GM18498 (cell line): ENCODE data around the gene GSTO2.
"Not testable (repeated sequence)": the region's sequence is repeated elsewhere in the genome, so short reads cannot be mapped to it uniquely, and the experiment has no call there.

Experiments
- ATAC-seq: cut with Tn5 transposase; IDR thresholded peaks from one replicate; pipeline ENCODE4 v1.9.1; 2021; ENCODE audit warnings: mild to moderate bottlenecking, moderate library complexity; ENCODE audit not compliant: unreplicated experiment

GSTO2 gene

DNA sequence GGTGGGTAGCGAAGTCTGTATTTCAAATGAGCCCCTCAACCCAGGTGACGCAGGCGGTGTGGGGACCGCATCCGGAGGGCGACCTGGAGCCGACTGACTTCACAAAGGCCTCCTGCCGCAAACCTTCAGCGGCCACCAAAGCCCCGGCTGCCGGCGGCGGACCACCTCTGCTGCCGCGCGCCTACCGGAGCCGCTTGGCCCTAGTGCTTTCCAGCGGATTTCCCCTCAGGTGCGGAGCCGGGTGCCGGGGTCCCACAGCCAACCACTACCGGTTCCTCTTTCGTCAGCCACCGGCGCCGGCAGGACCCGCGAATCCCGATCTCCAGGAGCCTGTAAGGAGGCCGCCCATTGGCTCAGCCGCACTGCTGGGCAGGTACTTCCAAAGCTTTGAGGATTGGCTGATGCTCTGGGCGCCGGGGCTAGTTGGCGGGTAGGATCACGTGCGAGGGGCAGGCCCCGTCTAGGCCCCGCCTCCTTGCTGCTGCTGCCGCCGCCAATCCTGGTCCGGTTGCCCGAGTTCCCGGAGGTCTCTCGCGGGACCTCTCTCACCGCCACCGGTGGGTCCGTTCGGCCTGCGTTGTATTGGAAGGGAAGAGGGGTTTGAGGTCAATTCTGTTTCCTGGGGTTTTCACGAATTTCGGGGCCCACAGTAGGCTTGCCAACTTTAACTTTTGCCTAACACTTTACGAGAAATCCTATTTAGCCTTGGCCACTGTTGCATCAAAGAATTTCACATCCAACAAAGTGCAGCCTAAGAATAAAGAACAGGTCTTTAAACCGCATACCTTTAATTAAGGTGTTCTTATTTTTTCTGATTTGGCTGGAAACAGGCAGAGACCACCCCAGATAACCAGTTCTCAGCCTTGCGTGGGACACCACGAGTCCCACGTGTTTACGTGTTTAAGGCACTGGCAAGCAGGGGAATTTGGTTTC, at the start of gene GSTO2:
TSS of gene GSTO2 (plus strand) at position 472 of the 933 bp plus-strand sequence. CDS start 5,732 bp downstream, outside the sequence.
- ATAC-seq: peak; percentile 99

DNA sequence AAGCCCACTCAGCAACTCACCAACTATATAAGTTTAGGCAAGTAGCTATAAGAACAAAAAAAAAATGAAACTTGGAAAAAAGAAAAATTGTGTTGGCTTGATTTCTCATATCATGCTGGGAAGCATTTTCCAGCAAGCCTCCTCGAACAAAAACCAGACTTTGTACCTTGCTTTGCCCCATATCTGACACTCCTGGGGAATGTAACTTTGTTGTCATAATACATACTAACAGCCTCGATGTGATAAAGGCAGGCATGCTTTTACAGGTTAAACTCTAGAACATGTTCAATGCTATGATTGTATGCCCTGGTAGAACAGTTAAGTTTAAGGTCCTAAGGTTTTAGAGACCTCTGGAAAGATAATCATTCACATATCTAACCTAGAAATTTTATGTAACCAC, 48.5 kb upstream of the GSTO2 start:
- no peak for ATAC-seq

DNA sequence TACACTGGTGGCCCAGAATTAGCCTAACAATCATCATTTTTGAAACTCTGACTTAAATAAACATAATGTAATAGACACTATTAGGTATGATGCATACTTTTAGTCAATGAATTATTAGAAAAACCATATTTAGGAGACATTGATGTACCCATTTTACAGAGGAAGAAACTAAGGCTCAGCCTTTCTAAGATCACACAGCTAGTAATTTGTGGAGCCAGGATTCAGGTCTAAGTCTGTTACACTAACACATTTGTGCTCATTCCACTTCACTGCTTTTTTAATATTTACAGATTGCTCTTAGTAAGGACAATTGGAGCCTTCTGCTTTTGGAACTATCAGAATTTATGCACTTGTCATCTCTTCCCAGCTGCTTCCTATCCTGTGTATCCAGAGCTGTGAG, 45.7 kb upstream of the GSTO2 start:
- ATAC-seq: no peak

DNA sequence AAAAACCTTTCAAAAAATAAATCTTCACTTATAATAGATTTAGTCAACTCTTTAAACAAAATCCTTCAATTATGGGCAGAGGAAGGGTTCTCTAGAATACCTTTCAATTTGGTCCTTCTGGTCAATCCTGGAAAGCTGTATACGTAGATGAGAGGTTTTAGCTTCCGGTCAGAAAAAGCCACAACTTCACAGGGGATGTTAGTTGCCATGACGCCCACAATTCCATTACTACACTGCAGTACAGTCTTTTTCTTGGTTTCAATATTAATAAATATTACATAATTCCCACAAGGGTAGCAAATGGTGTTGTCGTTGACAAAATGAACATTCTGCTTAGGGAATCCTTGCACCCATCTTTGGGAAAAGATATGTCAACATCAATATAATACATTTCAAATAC, 38.5 kb upstream of the GSTO2 start:
- ATAC-seq: no peak

DNA sequence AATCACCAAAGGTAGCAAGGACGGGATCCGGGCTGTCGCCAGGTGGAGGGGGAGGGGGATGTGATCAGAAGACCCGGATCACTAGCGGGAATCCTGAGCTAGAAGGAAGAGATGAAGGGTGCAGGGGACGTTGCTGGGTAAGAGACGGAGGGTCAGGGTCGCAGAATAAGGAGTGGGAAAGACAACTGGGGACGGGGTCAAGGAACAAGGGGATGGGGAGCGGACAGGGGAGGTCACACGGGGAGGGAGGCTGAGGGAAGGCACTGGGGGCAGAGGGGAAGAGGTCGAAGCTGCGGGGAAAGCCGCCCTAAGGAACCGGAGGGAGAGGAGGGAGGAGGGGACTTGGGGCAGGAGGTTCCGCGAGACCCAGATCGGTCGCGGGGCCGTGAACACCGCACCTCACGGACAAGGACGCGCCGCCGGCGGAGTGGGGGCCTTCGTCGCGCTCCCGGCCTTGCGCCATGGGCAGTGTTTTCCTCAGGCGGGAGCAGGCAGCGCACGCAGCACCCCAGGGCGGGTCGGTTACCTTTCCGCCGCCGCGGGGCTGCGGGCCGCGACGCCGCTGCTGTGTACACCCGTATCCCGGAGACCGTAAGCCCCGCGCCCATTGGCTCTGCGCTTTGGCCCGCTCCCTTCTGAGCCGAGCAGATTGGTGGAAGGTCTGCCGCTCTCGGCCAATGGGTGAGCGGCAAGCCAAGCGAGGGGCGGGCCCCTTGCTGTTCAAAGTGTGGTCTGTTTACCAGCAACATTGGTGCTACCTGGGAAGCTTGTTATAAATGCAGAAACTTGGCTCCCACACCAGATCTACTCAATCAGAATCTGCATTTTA, 37.0 kb upstream of the GSTO2 start, which contains the start of gene CFAP43:
TSS of gene CFAP43 (minus strand) at position 581 of the 829 bp plus-strand sequence. CDS start at position 463, 118 bp downstream.
- peak; percentile 100 for ATAC-seq

DNA sequence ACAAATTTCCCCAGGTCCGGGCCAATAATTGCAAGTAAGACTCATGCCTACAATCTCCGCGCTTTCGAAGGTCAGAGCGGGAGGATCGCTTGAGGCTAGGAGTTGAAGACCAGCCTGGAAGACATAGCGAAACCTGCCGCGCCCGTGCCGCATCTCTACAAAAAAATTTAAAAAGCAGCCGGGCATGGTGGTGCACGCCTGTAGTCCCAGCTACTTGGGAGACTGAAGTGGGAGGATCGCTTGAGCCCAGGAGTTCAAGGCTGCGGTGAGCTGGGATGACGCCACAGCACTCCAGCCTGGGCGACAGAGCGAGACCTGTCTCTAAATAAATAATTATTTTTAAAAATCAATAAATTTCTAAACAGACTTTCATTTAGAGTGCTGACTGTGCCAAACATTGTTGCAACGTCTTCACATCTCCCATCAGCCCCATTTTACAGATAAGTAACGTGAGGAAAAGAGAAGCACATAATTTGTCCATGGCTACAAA, 36.3 kb upstream of the GSTO2 start:
- ATAC-seq: peak; percentile 26

DNA sequence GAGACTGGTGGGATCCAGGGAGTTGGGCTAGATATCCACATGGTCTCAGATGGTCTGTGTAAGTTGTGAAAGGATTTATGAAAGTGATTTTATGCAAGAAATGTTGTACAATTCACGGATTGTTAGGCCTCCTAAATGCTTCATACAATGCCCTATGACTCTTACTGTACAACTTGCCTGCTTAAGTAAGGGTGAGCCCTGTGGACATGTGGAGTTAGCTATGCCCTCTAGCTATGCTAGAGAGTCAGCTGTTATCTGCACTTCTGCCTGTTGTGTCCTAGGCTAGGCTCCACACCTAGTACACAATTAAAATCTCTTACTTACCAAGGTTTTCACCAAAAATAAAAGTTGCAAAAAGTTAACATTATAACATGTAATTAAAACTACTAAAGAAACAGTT, 35.2 kb upstream of the GSTO2 start:
- ATAC-seq: no peak

DNA sequence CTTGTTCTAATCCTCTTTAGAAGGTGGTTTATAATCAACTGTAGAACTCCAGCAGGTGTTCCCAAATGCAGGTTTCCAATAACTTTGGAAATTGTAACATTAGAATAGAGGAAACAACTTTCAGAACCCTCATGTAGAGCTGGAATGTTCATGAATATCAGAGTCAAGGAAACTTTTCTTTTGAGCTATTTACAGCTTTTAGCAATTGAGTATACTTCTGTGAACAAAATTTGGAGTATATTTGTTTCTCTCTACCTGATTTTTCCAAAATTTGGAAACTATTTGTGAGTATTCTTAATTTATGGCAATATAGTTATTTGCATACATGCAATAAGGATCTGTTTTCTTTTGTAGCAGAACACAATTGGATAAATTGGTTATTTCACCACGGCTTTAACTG, 34.0 kb upstream of the GSTO2 start:
- ATAC-seq: no peak

DNA sequence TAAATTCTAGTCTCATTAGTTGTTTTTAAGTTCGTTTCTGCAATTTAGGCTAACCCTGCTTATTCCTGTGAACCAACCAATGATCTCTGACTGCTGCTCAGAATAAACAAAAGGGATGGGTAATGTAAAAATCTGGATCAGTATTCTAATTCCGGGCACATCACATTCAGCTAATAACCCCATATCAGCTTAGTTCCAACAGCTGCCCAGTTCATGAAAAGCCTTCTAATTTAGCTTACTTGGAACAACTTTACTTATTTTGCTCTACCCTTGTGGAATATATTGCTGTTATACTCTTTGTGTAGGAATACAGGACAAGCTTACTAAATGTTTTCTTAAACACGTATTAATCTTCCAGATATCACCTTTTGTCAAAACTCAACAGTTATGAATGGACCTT, 33.2 kb upstream of the GSTO2 start:
- no peak for ATAC-seq

DNA sequence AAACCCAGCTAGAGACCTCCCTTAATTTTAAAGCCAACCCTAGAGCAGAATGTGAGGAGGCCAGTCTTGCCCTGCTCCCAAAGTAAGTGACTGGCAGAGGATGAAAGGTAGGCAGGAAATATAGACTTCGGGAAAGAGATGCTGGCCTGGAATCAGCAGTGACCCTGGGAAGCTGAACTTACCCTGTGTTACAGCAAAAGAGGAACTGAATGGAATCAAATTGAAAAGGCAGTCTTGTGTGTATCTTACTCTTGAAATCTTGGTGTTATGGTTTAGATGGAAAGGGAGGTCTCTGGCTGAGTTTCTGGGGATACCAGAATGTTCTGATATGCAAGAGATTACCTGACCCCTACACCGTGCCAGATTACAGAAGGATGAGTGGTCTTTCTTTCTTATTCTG, 28.9 kb upstream of the GSTO2 start:
- no peak for ATAC-seq

DNA sequence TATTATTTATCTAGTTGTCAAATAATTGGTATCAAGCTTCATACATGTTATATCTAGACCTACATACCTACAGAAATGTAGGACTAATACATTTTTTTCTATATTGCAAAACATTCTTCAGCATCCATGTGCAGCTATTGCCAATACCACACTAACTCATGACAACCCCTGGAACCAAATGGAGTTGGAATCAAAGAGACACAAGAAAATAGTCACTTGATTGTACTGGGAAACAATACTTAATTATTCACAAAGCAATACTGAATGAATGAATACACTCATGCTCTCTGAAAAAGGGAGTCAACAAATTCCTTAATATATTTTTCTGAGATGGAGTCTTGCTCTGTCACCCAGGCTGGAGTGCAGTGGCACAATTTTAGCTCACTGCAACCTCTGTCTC, 26.4 kb upstream of the GSTO2 start:
- no peak for ATAC-seq

DNA sequence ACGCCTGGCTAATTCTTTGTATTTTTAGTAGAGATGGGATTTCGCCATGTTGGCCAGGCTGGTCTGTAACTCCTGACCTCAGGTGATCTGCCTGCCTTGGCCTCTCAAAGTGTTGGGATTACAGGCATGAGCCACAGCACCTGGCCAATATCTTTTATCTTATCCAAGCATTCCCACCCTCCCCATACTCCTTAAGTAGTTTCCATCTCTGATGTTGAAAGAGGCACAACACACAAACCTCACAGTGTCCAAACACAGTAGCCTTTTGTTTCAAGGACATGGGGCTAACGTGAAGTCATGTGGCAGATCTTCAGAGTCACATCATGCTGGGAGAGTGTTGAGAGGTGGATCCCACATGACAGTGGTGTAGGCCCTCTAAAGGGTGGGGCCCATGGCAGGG, 26.0 kb upstream of the GSTO2 start:
- not testable (repeated sequence) for ATAC-seq

DNA sequence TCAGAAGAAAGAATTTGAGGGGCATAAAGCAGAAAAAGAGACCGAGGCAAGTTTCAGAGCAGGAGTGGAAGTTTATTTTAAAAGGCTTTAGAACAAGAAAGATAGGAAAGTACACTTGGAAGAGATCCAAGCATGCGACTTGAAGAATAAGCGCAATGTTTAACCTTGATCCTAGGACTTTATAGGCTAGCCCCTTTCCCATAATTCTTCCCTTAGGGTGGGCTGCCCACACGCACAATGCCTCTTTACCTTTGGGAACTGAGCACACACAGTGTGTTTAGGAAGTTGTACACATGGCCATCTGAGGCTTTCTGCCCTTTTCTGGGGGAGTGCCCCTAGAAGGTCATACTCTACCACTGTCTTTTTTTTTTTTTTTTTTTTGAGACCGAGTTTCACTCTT, 25.5 kb upstream of the GSTO2 start:
- ATAC-seq: no peak

DNA sequence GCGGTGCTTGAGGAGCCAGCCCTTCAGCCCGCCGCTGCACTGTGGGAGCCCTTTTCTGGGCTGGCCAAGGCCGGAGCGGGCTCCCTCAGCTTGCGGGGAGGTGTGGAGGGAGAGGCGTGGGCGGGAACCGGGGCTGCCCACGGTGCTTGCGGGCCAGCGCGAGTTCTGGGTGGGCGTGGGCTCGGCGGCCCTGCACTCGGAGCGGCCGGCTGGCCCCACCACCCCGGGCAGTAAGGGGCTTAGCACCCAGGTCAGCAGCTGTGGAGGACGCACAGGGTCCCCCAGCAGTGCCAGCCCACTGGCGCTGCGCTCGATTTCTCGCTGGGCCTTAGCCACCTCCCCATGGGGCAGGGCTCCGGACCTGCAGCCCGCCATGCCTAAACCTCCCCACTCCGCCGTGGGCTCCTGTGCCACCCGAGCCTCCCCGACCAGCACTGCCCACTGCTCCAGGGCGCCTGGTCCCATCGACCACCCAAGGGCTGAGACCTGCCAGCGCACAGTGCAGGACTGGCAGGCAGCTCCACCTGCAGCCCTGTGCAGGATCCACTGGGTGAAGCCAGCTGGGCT, 23.8 kb upstream of the GSTO2 start:
- ATAC-seq: no peak

DNA sequence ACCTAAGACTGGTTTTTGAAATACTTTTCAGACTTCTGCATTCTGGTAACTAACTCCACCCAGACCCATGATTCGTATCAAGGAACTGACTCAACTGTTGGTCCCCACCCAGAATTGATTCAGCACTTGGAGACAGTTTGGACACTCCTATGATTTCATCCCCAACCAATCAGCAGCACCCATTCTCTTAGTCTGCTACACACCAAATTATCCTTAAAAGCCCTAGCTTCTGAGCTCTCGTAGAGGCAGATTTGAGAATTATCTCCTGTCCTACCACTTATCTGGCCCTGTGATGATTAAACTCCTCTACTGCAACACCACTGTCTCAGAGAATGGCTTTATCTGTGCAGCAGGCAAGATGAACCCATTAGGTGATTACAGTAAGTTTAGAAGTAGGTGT, 22.0 kb upstream of the GSTO2 start:
- ATAC-seq: no peak

DNA sequence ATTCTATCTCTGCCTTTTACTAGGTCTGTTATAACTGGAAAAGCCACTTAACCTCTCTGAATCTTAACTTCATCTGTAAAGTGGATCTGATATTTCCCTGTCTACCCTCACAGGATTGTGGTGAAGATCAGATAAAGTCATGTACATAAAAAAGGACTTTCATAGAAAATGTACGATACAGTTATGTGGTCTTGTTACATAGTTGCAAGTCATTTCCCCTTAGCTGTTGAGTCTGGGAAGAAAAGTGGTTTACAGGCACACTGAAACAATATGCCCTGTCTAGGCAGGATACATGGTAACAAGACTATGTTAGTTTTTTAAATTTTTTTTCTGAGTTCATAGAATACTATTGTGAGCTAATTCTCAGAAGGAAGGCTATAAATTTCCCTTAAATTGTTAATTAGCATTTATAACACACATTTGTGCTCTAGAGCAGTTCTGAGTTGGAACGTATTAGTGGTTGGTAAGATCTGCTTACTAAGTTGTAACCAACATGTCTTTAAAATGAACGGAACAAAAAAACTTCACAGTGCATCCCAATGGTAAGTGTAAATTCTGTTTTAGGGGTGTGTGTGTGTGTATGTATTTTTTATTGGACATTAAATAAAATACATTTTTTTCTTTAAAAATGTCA, 21.4 kb upstream of the GSTO2 start:
- no peak for ATAC-seq

DNA sequence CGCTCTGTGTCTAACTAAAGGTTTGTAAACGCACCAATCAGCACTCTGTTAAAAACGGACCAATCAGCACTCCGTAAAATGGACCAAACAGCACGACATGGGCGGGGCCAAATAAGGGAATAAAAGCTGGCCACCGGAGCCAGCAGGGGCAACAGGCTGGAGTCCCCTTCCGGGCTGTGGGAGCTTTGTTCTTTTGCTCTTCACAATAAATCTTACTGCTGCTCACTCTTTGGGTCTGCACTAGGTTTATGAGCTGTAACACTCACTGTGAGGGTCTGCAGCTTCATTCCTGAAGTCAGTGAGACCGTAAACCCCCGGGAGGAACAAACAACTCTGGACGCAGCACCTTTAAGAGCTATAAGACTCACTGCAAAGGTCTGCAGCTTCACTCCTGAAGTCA, 20.1 kb upstream of the GSTO2 start:
- not testable (repeated sequence) for ATAC-seq

DNA sequence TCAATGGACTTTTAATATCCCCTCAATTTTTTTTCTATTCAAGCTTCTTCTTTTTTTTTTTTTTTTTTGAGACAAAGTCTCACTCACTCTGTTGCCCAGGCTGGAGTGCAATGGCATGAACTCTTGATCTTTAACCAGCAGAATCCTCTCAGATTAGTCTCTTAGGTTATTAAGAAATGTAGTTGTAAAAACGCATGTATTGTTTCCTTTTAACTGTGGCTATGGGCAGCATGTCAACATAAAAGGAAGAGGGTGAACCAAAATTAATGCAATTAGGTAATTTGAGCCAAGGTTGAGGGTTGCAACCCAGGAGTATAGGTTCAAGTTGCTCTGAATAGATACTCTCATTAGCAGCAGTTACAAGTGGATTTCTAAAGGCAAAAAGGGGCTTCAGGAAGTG, 18.6 kb upstream of the GSTO2 start:
- ATAC-seq: no peak

DNA sequence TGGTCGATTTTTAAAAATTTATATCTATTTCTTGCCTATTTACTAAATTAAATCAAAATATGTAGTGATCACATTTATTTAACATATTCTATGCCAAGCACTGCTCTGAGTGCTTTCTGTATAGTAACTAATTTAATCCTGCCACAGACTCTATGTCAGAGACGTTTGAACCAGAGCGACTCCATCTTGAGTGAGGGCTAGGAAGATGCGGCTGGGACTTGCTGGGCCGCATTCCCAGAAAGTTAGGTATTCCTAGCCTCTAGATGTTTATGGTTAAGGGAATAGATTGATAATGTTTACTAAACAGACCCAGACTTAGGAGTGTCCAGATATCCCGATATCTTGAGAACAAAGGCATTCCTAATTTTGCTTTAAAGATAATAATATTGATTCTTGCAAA, 17.5 kb upstream of the GSTO2 start:
- no peak for ATAC-seq

DNA sequence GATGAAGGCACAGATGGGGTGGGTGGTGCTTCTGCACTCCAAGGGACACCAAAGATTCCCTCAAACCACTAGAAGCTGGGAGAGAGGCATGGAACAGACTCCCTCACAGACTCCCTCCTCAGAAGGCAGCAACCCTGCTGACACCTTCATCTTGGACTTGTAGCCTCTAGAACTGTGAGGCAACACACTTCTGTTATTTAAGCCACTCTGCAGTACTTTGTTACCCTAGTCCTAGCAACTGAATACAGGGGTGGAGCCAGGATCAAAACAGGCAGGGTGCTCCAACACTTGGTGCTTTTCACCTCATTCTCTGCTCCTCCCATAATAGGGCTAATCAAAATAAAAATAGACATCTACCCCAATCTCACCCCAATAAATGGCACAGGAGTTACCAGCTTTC, 16.6 kb upstream of the GSTO2 start:
- no peak for ATAC-seq

DNA sequence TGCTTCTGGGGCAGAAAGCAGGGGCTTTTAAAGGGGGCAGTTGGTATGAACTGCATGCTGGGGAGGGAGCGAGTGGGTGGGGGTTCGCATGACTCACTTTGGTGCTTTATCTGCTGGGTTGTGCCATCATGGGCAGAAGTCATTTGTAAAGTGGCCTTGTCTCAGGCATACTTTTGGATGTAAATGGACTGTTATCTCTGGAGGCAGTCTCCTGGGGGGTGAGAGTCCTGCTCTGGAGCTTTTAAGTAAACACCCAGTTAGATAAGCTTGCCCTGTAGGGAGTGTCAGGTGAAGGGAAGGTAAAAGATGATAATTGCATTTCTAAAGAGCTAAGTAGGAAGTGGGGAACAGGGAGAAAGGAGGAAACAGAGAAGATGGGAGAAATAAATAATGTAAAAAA, 15.9 kb upstream of the GSTO2 start:
- no peak for ATAC-seq
